SH-SY5Y (cell line): ENCODE measurements around the gene VKORC1L1.

Experiments
- GATA2 ChIP-seq: IDR thresholded peaks from 2 replicates; pipeline ENCODE4 v1.6.1; 2011; ENCODE audit warnings: mild to moderate bottlenecking, low read depth, low read length
- GATA3 ChIP-seq: IDR thresholded peaks from 2 replicates; pipeline ENCODE4 v1.6.1; 2011; ENCODE audit warnings: low read depth, mild to moderate bottlenecking, low read length, moderate library complexity

GRCh38 chr7:65931685-65932084 lies 58.8 kb downstream of the VKORC1L1 start:
- TF ChIP-seq GATA2 (no peak), GATA3 (no peak)
